ENCODE data around the gene PGLYRP2.

PGLYRP2 gene

DNA sequence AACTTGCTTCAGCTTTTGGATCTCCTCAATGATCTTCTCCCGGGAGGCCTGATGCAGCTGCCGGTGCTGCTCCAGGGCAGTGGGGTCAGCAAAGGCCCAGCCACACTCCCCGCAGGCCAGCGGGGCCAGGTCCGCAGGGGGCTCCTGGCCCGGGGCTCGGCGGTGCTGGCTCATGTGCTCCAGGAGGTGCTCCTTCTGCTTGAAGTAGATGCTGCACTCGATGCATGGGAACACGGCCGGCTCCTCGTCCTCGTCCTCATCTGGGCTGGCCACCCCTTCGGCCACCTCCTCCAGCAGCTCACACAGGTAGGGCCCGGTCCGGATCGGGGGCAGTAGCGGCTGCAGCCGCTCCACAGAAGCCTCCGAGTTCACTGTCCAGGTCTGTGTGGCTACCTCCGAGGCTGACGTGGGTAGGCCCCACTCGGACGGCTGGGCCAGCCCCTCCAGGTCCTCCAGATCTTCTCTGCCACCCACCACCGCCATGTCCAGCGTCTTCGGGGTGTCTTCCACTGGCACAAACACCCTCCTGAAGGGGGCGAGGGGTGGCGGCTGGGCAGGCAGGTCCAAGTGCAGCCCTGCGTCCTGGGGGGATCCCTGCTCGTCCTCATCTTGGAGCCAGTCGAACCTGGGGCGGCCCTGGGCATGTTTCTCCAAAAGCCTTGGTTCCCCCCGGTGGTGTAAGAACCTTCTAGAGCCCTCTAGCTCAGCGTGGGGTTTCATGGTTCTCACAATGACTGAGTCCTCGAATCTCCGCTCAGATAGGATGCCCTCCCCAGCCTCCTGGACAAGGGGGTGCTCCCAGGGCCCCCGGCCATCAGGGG is 39.3 kb downstream of the PGLYRP2 start:
- no peak for DNase-seq (ENCODE audit: low read depth in 2 of 2)

DNA sequence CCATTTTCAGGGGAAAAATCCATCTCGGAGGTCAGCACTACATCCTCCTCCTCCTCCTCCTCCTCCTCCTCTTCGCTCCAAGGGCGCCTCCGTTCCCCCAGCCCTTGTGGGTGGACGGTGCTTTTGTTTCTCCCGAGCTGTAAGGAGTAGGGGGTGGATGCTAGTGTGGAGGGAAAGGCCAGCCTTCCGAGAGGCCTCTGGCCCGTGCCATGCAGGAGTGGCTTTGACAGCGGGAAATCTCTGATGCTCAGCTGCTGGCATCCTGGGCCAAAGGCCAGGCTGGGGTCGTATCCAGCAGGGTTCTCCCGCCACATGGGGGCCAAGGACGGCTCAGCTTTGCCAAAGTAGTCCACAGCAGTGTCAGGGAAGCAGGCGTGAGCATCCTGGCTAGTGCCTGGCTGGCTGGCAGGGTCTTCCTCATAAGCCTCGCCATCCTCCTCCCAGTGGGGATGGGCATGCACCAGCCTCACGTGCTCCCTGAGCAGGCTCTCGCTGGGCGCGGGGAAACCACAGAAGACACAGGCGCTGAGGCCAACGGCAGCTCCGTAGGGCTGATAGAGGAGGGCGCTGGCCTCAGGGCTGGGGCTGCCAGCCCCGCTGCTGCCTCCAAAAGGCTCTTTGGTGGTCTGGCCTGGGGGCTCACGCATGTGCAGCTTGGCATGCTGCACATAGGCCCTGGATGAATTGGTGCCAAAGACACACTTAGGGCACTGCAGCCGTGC is 40.1 kb downstream of the PGLYRP2 start:
- no peak for DNase-seq (ENCODE audit: low read depth in 2 of 2)

DNA sequence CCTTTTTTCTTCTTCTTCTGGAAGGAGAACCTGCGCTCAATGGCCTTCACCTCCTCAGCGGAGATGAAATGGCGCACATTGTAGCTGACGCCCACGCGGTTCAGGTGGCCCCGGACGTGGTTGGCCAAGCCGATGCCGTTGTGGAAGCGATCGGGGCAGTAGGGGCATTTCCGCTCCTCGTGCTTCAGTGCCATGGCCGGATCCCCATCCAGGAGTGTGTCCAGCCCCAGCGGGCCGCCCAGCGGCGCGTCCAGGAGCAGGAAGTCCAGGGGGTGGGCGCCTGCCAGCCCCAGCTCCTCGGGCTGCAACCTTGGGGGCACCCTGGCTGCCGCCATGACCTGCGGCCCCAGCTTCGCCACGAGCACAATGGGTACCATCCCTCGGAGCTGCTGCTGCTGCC is 40.7 kb downstream of the PGLYRP2 start:
- DNase-seq (ENCODE audit: low read depth in 2 of 2), result no peak

DNA sequence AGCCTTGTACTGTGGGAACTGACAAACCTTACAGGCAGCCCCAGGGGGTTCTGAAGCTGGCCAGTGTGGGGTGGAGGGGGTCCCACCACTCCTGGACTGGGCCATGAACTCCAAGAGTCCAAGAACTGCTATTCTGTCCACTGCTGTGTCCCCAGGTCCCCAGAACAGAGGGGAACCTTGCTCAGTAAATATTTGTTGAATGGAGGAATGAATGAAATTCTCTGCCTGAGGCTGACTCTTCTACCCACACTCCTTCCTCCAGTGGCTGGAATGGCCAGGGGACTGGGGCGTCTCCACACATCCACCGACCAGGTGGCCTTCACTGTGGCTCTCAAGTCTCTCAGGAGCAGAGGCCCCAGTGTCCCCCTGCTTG is 41.2 kb downstream of the PGLYRP2 start:
- DNase-seq (ENCODE audit: low read depth in 2 of 2), result no peak

DNA sequence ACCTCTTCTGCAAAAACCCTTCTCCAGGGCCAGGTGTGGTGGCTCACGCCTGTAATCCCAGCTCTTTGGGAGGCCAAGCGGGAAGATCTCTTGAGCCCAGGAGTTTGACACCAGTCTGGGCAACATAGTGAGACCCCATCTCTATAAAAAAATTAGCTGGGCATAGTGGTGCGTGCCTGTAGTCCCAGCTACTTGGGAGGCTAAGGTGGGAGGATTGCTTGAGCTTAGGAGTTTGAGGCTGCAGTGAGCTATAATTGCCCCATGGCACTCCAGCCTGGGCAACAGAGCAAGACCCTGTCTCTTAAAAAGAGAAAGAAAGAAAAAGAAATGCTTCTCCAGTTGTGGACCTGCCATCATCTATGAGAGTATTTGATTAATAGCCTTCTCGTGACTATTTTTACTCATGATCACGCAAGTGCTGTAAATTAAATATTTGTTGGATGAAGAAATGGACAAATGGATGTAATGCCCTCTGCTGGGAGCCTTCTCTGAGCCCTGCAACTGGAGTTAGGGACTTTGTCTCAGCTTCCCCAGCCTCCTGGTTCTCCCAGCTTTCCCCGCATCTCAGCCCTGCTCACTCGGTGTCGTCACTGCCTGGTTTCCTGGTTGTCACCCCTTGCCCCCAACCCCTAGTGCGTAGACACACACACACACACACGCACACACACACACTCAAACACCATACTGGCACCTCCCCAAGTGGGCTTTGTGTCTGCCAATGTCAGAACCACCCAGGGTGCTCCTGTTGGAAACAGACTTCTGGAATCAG is 41.8 kb downstream of the PGLYRP2 start:
- DNase-seq (ENCODE audit: low read depth in 2 of 2), result no peak

GRCh38 chr19:15436826-15437110 is 42.5 kb downstream of the PGLYRP2 start:
- DNase-seq (ENCODE audit: low read depth in 2 of 2), result no peak

GRCh38 chr19:15436012-15436825 is 43.1 kb downstream of the PGLYRP2 start:
- DNase-seq (ENCODE audit: low read depth in 2 of 2), result no peak

DNA sequence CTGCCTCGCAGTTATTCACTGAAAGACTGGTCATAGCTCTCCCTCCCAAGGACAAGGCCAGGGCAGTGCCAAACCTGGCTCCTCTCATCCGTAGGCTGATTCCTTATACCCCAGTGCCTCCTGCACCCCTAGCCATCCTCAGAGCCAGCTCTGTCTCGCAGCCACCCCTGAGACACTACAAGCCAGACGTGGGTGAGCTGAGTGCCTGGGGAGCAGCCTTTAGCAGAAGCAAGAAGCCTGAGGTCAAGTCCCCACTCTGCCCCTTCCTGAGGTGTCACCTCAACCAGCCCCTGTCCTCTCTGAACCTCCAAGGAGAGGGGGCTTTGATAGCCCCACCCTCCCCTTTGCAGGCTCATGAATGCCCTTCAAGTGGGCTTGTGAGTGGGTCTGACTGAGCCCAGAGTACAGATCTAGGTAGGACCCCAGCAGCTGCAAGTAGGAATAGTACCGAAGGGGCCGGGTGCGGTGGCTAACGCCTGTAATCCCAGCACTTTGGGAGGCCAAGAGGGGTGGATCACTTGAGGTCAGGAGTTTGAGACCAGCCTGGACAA is 45.7 kb downstream of the PGLYRP2 start:
- DNase-seq (ENCODE audit: low read depth in 2 of 2), result no peak

DNA sequence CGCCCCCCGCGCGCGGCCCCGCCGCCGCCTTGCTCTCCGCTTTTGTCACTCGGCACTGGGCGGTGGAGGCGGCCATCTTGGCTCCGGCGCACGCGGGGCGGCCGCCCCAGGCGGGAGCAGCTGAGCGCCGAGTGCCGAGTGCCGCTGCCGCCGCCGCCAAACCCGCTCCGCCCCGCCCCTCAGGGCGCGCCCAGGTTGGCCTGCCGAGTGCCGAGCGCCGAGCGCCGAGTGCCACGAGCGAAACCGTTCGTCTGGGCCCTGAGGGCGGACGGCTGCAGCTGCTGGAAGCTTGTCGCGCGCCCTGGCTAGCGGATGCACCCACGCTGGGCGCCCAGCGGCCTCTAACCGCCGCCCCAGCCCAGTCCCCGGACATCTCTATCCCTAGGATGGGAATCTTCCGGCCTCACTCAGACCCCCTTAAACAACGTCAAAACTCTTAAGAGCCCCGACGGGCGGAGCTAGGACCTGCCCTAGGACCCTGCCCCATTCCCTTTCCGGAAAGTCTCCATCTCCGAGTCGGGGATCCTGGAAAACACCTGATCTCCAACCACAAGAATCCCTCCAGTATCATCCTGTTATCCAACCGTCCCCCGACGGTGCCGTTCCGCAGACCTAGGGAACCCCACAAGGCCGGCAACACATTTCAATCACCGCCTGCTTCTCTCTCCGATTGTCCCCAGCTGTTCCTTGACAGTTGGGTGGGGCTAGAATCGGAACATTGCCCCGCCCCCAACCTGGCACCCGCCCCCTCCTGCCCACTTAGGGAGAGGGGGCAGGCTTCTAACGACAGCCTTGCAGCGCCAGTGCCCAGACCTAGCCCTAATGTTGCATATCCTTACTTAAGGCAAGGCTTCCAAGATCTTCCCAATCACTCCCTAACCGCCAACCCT is 46.4 kb downstream of the PGLYRP2 start:
- DNase-seq (ENCODE audit: low read depth in 2 of 2), result peak; percentile 89 to 93

DNA sequence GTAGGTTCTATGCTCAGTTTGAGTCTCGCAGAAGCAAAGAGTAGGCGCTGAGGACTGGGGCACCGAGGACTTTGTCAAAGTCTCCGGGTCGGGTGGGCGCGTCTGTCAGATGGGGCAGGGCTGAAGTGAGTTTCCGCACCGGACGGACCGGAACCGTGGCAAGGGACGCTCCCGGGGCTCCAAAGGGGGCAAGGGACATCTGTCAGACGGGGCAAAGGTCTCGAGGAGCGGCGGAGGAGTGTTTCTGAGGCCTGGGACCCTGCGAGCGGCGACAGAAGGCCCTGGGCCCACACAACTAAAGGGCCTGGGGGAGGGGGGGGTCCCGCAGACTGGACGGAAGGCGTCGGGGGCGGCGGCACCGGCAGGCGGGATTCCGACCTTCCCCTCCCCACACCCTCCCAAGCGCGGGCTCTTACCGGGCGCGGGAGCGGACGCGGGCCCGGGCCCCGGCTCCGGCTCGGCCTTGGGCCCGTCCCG is 47.2 kb downstream of the PGLYRP2 start:
- no peak for DNase-seq (ENCODE audit: low read depth in 2 of 2)

GRCh38 chr19:15431396-15432017 is 47.8 kb downstream of the PGLYRP2 start:
- DNase-seq (ENCODE audit: low read depth in 2 of 2), result no peak

DNA sequence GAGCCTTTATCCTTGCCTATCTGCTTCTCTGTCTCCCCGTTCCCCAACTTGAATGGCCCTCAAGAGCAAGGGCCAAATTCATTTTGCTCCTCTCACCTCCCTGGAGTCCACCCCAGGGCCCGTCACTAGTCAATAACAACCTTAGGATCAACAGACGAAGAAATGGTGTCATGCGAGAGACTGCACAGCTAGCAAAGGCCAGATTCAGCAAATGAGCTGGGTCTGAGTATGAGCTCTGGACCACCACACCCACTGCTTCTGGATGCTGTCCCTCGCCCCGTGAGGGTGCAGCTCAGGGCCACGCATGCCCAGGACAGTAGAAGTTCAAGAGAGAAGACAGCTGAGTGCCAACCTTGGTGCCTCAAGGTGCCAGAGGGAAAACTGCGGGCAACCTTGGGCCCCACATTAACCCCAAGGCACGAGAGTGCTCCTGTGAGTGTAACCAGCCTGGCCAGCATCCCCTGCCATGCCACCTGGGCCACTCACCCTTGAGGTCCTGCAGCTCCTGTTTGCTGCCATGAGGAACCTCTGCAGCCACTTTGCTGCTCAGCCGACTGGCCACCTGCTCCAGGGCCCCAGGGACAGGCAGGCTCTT is 48.7 kb downstream of the PGLYRP2 start:
- no peak for DNase-seq (ENCODE audit: low read depth in 2 of 2)

DNA sequence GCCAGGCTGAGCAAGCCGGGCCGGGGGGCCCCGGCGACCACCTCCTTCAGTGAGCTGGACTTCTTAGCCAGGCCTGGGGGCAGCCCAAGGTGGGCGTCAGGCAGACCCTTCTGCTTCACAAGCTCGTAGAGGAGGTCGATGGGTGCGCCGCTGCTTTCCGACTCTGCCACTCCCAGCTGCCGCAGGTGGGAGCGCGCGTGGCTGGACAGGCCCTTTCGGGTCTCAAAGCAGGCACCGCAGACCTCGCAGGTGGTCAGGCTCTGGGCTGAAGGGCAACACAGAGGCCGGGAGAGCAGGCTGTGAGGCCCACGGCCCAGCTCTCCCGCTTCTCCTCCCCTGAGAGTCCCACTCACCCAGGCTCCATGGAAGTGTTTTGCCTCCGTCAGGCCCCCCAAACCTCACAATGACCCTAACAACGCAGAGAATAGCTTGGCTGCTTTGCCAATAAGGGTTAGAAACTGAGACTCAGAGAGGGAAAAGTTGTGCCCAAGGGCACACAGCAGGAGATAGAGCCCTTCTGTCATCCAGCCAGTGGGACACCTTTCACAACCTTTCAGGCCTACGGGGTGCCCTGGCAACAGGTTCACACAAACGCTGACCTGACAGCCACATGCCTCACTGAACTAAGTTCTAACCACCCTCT is 49.4 kb downstream of the PGLYRP2 start:
- no peak for DNase-seq (ENCODE audit: low read depth in 2 of 2)

GRCh38 chr19:15428956-15429824 is 50.1 kb downstream of the PGLYRP2 start:
- no peak for DNase-seq (ENCODE audit: low read depth in 2 of 2)

- DNase-seq (ENCODE audit: low read depth in 2 of 2), result no peak
These were observed 51.3 kb downstream of the PGLYRP2 start for GRCh38 chr19:15427991-15428471.

GRCh38 chr19:15427350-15427700 is 52.0 kb downstream of the PGLYRP2 start:
- DNase-seq (ENCODE audit: low read depth in 2 of 2), result no peak

- DNase-seq (ENCODE audit: low read depth in 2 of 2), result no peak
These were observed 52.6 kb downstream of the PGLYRP2 start for GRCh38 chr19:15426485-15427349.

All from stimulated activated CD8-positive, alpha-beta memory T cell treated with anti-CD3 and anti-CD28 coated beads, Interleukin-15, amount 100 ng/mL, for 48 hours (primary cell).